GM12892 (cell line): Measurements from ENCODE around the gene CRYL1.
A peak's percentile ranks its signal among the peaks of the same experiment; 100 is the strongest.

Experiments
- DNase-seq: peaks from one replicate; pipeline ENCODE4 v3.0.0; 2011; ENCODE audit not compliant: insufficient read length
- FAIRE-seq: peaks from 2 replicates; lab custom pipeline; 2011; peaks lifted over from hg19 to GRCh38; lab: Jason Lieb, UNC
- POLR2A ChIP-seq: IDR thresholded peaks from 2 replicates; pipeline ENCODE4 v1.6.1; 2011; ENCODE audit warnings: low read depth, low read length, control low read depth
- POLR2AphosphoS5 ChIP-seq: IDR thresholded peaks from 2 replicates; pipeline ENCODE4 v1.6.1; 2011; ENCODE audit warnings: low read depth, low read length, control low read depth
- TAF1 ChIP-seq: IDR thresholded peaks from 2 replicates; pipeline ENCODE4 v1.6.1; 2011; ENCODE audit warnings: low read depth, mild to moderate bottlenecking, control low read depth, low read length, borderline replicate concordance

The CRYL1 gene

DNA sequence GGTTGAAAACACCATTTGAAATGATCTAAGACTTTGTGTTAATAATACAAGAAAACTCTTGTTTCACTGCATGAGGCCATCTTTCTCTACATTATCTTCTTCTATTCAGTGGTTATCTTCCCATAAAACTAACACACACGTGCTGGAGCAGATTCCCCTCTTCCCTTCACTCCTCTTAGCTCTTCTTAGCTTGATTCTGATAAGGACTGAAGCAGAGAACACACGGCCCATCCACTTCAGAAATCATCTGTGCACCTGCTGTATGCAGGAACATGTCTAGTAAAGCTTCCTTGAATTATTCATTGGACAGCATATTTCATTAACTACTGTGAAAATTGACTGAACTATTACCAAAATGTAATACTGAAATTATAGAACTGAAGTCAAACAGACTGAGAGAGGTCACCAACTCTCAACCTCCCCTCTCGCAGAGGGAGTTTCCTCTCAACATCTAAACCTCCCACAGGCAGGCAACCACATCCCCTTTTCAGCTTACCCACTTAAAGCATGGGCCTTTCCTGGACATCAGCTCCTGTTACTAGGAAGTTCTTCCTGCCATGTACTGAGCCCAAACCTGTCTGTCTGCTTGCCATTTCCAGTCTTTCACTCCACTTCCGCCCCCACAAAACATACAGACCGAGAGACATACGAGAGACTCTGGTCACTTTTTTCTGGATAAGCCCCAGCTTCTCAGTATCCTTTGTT, 113.9 kb downstream of the CRYL1 start:
- FAIRE-seq: peak; percentile 88
- no peak for TF ChIP-seq POLR2AphosphoS5
- TF ChIP-seq POLR2A: no peak
- no peak for TF ChIP-seq TAF1
- DNase-seq: no peak

DNA sequence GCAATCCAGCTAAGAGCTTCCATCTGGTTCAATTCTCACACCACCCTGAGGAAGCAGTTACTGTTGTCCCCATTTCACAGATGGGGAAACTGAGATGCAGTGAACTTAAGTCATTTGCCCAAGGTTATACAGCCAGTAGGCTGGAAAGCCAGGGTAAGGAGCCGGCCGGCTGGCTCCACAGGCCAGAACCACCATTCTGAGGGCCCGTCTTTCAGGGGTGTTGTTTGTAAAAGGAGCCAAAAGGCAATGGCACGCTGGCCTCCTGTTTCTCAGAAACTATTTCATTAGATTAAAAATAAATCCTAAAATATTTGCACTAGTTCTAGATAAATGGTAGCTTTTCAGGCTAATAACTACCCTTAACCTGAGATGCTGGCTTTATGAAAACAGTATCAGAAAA, 114.9 kb downstream of the CRYL1 start:
- TF ChIP-seq POLR2AphosphoS5: no peak
- no peak for TF ChIP-seq POLR2A
- no peak for TF ChIP-seq TAF1
- DNase-seq (no peak), FAIRE-seq (no peak)

DNA sequence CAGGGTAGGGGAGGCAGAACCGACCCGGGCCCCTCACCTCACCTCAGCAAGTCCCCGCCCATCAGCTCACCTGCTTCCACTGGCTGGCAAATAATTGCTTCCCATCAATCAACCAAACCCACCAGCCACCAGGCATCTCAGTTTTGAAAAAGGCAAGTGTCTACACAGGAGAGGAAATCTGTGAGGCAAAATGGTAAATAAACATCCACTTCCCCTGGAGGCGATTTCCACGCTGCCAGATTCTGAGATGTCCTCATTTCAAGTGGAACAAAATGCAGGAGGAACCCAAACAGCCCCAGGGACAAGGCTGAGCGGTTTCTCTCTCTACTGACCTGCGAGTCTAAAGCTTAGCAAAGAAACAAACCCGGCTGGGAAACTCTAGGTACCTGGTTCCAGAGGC, 117.5 kb downstream of the CRYL1 start:
- TF ChIP-seq POLR2AphosphoS5 (no peak), POLR2A (no peak), TAF1 (no peak)
- FAIRE-seq (no peak), DNase-seq (no peak)

DNA sequence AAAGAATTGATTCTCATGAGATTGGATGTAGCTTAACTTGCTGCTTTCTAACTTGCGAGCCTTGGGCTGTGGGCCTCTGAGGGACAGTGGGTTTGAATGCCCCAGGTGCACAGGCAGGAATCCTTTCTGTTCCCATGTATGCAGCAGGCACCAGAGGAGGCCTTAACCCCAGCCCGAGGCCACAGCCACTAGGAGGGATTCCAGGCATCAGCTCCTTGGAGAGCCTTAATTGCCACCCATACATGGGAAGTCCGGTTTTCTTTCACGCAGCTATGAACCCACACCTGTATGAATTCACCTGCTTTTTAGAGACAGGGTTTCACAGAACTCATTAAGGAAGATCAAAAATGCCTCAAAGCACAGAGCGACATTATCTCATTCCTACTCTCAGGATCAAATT, 117.9 kb downstream of the CRYL1 start:
- DNase-seq (no peak), FAIRE-seq (no peak)
- TF ChIP-seq POLR2AphosphoS5 (no peak), POLR2A (no peak)

DNA sequence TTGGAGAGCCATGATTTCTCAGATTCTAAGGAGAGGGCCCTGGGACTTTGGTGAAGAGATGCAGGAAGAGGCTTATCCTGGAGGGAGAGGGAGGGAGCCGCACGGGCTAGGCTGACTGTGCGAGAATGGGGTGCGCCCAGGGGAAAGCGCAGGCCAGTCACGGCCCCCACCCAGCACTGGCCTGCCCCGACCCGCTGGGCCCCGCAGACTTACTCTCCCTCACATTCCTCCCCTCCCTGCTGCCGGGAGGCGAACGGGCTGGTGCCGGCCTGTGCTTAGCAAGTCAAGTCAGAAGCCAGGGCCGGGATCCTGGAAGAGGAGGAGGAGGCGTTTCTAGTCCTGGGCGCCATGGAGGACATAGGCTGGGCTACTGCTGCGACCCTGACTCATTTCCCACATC, 120.0 kb downstream of the CRYL1 start:
- no peak for FAIRE-seq
- DNase-seq: no peak
- TF ChIP-seq POLR2AphosphoS5 (no peak), POLR2A (no peak), TAF1 (no peak)

- TF ChIP-seq POLR2AphosphoS5 (no peak), TAF1 (no peak)
- FAIRE-seq (no peak), DNase-seq (no peak)
Measured at GRCh38 chr13:20404488-20405222, 121.0 kb downstream of the CRYL1 start.

DNA sequence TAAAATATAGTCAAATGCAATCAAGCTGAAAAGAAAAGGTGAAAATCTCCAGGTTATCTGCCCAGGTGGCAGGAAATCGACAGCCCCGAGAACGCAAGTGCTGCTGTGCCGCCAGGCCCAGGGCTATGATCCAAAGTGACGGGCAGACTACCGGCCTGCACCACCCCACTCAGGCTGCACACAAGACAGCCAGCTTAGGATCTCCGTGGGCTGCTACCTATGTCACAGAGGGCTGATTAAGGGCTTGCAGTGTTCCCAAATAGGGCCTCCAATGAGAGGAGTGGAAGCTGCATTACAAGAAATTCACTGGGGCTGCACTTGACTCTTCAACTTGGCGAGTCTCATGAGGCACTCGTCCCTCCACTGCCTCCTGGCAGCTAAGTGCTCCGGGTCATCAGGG, 121.8 kb downstream of the CRYL1 start:
- FAIRE-seq: no peak

GRCh38 chr13:20402881-20403280, 122.8 kb downstream of the CRYL1 start:
- no peak for TF ChIP-seq TAF1
- no peak for TF ChIP-seq POLR2A
- TF ChIP-seq POLR2AphosphoS5: no peak
- DNase-seq: no peak
- no peak for FAIRE-seq

More for the DNA sequence above, 121.8 kb downstream of the CRYL1 start:
- TF ChIP-seq POLR2AphosphoS5 (no peak), TAF1 (no peak), POLR2A (no peak)
- DNase-seq: no peak

DNA sequence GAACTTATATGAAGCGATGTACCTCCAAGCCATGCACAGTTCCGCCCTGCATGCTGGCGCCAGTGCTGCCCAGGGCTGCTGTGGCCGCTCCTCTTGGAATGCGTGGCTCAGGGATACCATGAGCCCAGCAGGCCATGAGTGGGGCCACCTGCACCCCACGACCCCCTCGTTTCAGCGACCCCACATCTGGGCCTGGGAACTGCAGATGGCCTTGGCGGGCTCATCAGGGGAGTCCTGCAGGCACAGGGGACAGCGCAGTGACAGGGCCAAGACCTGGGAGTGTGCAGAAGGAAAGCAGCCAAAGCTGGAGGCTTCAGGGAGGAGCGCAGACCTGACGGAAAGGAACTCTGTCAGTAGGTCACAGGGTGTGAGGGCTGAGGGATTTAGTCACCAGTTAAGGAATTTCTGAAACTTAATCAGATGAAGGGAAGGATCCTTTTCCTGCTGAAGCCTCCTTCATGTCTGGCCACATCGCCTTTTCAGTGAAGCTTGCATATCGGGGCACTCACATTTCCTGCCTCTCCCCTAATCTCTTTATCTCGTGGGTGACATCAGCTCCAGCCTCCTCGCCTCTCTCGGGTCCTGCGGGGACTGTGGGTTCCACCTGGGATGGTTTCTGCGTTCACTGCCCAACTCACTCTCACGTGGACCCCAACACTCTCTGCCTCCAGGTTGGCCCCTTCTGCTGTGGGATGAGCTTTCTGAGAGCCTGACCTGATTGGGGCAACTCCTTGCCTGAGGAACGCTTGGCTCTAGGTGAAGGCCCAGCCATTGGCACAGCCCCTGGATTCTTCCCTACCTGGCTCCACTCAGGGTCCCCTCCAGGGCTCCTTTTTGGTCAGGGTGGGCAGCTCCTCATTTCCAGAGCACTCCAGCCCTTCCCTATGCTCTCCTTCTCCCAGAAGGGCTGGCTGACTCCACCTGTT, 123.5 kb downstream of the CRYL1 start:
- TF ChIP-seq TAF1: no peak
- TF ChIP-seq POLR2AphosphoS5: no peak
- FAIRE-seq (no peak), DNase-seq (no peak)

GRCh38 chr13:20401531-20401930, 124.1 kb downstream of the CRYL1 start:
- no peak for TF ChIP-seq POLR2A
- no peak for TF ChIP-seq TAF1
- DNase-seq (no peak), FAIRE-seq (no peak)

DNA sequence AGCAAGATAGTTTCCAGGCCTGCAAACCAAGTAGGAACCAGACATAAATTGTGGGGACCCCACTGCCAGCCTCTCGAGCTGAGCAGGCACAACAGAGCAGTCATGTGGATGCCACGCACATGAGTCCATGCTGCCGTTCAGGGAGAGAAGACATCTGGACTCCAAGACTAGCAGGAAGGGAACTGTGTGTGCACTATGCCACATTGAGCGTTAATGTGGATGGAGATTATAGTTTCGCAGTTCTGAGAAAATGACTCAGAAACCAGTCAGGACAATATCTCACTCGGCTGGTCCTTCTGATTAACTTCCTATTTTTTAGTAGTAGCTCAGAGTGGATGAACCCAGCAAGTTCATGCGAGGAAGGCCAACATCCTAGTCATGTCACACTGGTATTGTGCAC, 124.9 kb downstream of the CRYL1 start:
- no peak for TF ChIP-seq POLR2AphosphoS5
- no peak for TF ChIP-seq POLR2A
- DNase-seq: no peak
- FAIRE-seq: no peak
